IMR-90 (cell line): Measurements from ENCODE around the gene SH3BP2. TPM values are rescaled to one million over a fixed set of nuclear protein-coding genes. Genes with fewer than 3 reads are reported as not detected.

ENCODE experiments used
- ATAC-seq: fragments of 200-7000 bp; cut with Tn5 transposase; 2 replicates; pipeline ENCODE4 v1.9.1; 2020; ENCODE audit warnings: low read depth, mild to moderate bottlenecking, moderate library complexity
- BruUV-seq: library from RNA; stranded (reverse); fragments of 400-500 nt; replicated peaks from 2 replicates; lab custom pipeline; 2021; lab: Mats Ljungman, UMichigan
- CTCF ChIA-PET: fragments of 300-600 bp; formaldehyde crosslinking; extraction: SDS; loops from one replicate; lab custom pipeline; 2021; ENCODE audit warnings: antibody characterized with exemption; lab: Yijun Ruan, JAX
- POLR2A ChIA-PET: fragments of 300-600 bp; sonication (Branson Sonifier 250); formaldehyde crosslinking; loops from one replicate; lab custom pipeline; 2022; ENCODE audit warnings: antibody characterized with exemption; ENCODE audit not compliant: unreplicated experiment; lab: Charles Lee
- DNase-seq: peaks from one replicate; pipeline ENCODE4 v3.0.0; 2013
- H2AFZ ChIP-seq: replicated peaks from 2 replicates; pipeline ENCODE3; 2013; ENCODE audit warnings: low read length, mild to moderate bottlenecking; ENCODE audit not compliant: poor library complexity
- H2AK5ac ChIP-seq: 2 replicates; pipeline ENCODE4 v1.6.1; 2013; ENCODE audit warnings: low read depth, low read length, inconsistent platforms
- H2AK9ac ChIP-seq: replicated peaks from 2 replicates; pipeline ENCODE3; 2013; ENCODE audit warnings: mild to moderate bottlenecking, low read depth, low read length, moderate library complexity; ENCODE audit not compliant: poor library complexity
- H2BK120ac ChIP-seq: 2 replicates; pipeline ENCODE4 v1.6.1; 2013; ENCODE audit warnings: low read depth, low read length, inconsistent platforms
- H2BK15ac ChIP-seq: 3 replicates; pipeline ENCODE4 v1.6.1; 2013; ENCODE audit warnings: low read depth, low read length, inconsistent platforms
- H2BK20ac ChIP-seq: 2 replicates; pipeline ENCODE4 v1.6.1; 2013; ENCODE audit warnings: low read depth, mild to moderate bottlenecking, inconsistent platforms, low read length, moderate library complexity
- H2BK5ac ChIP-seq: 2 replicates; pipeline ENCODE4 v1.6.1; 2013; ENCODE audit warnings: mild to moderate bottlenecking, low read depth, low read length, inconsistent platforms; ENCODE audit not compliant: poor library complexity, severe bottlenecking
- H3K14ac ChIP-seq: replicated peaks from 2 replicates; pipeline ENCODE4 v1.6.1; 2013; ENCODE audit warnings: low read depth, low read length, inconsistent platforms
- H3K18ac ChIP-seq: 2 replicates; pipeline ENCODE4 v1.6.1; 2013; ENCODE audit warnings: low read depth, low read length, control low read depth
- H3K23ac ChIP-seq: 2 replicates; pipeline ENCODE4 v1.6.1; 2013; ENCODE audit warnings: low read depth, low read length, inconsistent platforms
- H3K27ac ChIP-seq: 2 replicates; pipeline ENCODE4 v1.5.1; 2013; ENCODE audit warnings: mild to moderate bottlenecking, control low read depth, low read length; ENCODE audit not compliant: insufficient read depth
- H3K27me3 ChIP-seq: 2 replicates; pipeline ENCODE4 v1.6.1; 2013; ENCODE audit warnings: low read length; ENCODE audit not compliant: control insufficient read depth, insufficient read depth
- H3K36me3 ChIP-seq: 2 replicates; pipeline ENCODE4 v1.6.1; 2013; ENCODE audit warnings: low read length, mixed read lengths; ENCODE audit not compliant: control insufficient read depth, insufficient read depth
- H3K4ac ChIP-seq: 2 replicates; pipeline ENCODE4 v1.6.1; 2013; ENCODE audit warnings: low read depth, low read length, inconsistent platforms
- H3K4me1 ChIP-seq: 2 replicates; pipeline ENCODE4 v1.6.1; 2013; ENCODE audit warnings: low read length, mixed read lengths; ENCODE audit not compliant: control insufficient read depth, insufficient read depth
- H3K4me2 ChIP-seq: 2 replicates; pipeline ENCODE4 v1.6.1; 2013; ENCODE audit warnings: low read depth, mild to moderate bottlenecking, control low read depth, low read length, moderate library complexity
- H3K4me3 ChIP-seq: 2 replicates; pipeline ENCODE4 v1.5.1; 2013; ENCODE audit warnings: low read depth, mild to moderate bottlenecking, control low read depth, low read length, moderate library complexity; ENCODE audit not compliant: insufficient read depth
- H3K56ac ChIP-seq: 2 replicates; pipeline ENCODE4 v1.6.1; 2013; ENCODE audit warnings: low read length, inconsistent platforms; ENCODE audit not compliant: insufficient read depth; ENCODE audit errors: extremely low read depth
- H3K79me1 ChIP-seq, 2 experiments: 2 replicates each; pipeline ENCODE4 v1.6.1; 2013; ENCODE audit warnings: low read length in 2 of 2, inconsistent platforms in 1 of 2, low read depth in 1 of 2
- H3K9ac ChIP-seq: 2 replicates; pipeline ENCODE4 v1.6.1; 2013; ENCODE audit warnings: low read depth, low read length, control low read depth
- H3K9me1 ChIP-seq: 2 replicates; pipeline ENCODE4 v1.6.1; 2013; ENCODE audit warnings: low read length, inconsistent platforms; ENCODE audit not compliant: insufficient read depth
- H3K9me3 ChIP-seq: 2 replicates; pipeline ENCODE4 v1.6.1; 2013; ENCODE audit warnings: low read length; ENCODE audit not compliant: control insufficient read depth, insufficient read depth
- H4K20me1 ChIP-seq: 2 replicates; pipeline ENCODE4 v1.6.1; 2013; ENCODE audit warnings: low read length, inconsistent platforms; ENCODE audit not compliant: insufficient read depth
- H4K5ac ChIP-seq: 2 replicates; pipeline ENCODE4 v1.6.1; 2013; ENCODE audit warnings: mild to moderate bottlenecking, low read depth, low read length, control low read depth
- H4K8ac ChIP-seq, 2 experiments: 2 replicates each; pipeline ENCODE4 v1.6.1; 2013; ENCODE audit warnings: low read depth in 2 of 2, low read length in 2 of 2, control low read depth in 1 of 2, inconsistent platforms in 1 of 2
- H4K91ac ChIP-seq: 2 replicates; pipeline ENCODE4 v1.6.1; 2013; ENCODE audit warnings: low read depth, low read length, inconsistent platforms; ENCODE audit not compliant: insufficient read depth
- MAZ ChIP-seq: IDR thresholded peaks from 2 replicates; pipeline ENCODE4 v1.6.1; 2012; ENCODE audit warnings: low read depth, mild to moderate bottlenecking, low read length, improper control_type of control experiment, moderate library complexity, borderline replicate concordance
- RAD21 ChIP-seq: IDR thresholded peaks from 2 replicates; pipeline ENCODE4 v1.6.1; 2012; ENCODE audit warnings: low read length, improper control_type of control experiment
- SMC3 ChIP-seq: fragments of 150-350 bp; IDR thresholded peaks from 2 replicates; pipeline ENCODE4 v1.6.1; 2016; ENCODE audit warnings: low read depth, mild to moderate bottlenecking, antibody characterized with exemption, low read length, moderate library complexity
- WGBS, 2 experiments: methylation state at CpG; one replicate each; pipeline versions ENCODE4 v1.1.5 to v1.1.7; 2013; ENCODE audit warnings: missing lambda C conversion rate in 2 of 2; ENCODE audit not compliant: insufficient read length in 1 of 2; ENCODE audit errors: extremely low coverage in 2 of 2; 5-methylcytosine and 5-hydroxymethylcytosine counted together
- dilution Hi-C: fragments of 300-500 bp; cut with HindIII; formaldehyde crosslinking; loops from one replicate; pipeline ENCODE4 v1.14.3; 2018; ENCODE audit warnings: low sequenced_read_pairs; ENCODE audit not compliant: unreplicated experiment
- in situ Hi-C: fragments of 300-500 bp; cut with MboI; formaldehyde crosslinking; loops from 3 replicates; pipeline ENCODE4 v1.14.3; 2019; ENCODE audit warnings: low sequenced_read_pairs, inconsistent platforms, mixed read lengths
- intact Hi-C: fragments of 100-400 bp; cut with micrococcal nuclease; formaldehyde crosslinking; loops from 2 replicates; pipeline ENCODE4 v1.10.0; 2022
- polyA plus RNA-seq, 3 experiments: library from polyadenylated mRNA; depleted of rRNA; stranded (reverse); fragments of >200 nt; gene quantifications; 2 replicates each; pipeline ENCODE4 v1.2.3, GENCODE V29; 2012; ENCODE audit warnings: low replicate concordance in 1 of 3
- total RNA-seq: library from RNA; depleted of rRNA; stranded (reverse); fragments of >200 nt; gene quantifications from 2 replicates; pipeline ENCODE4 v1.2.3, GENCODE V29; 2012

SH3BP2 gene
- total and polyA plus RNA-seq, 2 of the 4 experiments (the other 2 are of a cell fraction): 9.0 to 37.2 TPM

- BruUV-seq: no TSS peak
- Histone ChIP-seq H3K56ac (no peak overlapping the region), H2AFZ (no peak overlapping the region), H3K9ac (no peak overlapping the region), H2BK120ac (no peak overlapping the region), H3K14ac (no peak overlapping the region), H3K4me3 (no peak overlapping the region), H3K79me1 (peaks cover 12 to 38% of the 10 kb centered on the region in 2 experiments; a peak in 3 of 4 replicates), H2BK15ac (no peak overlapping the region), H2AK9ac (peak overlapping the region; percentile 72), H4K20me1 (no peaks in the 10 kb centered on the region; the same call in 1 of the 2 replicates), H3K4ac (no peak overlapping the region), H4K5ac (no peak overlapping the region), H3K4me1 (peaks cover 32% of the 10 kb centered on the region), H3K27me3 (no peaks in the 10 kb centered on the region), H3K18ac (no peak overlapping the region), H3K23ac (no peak overlapping the region), H3K27ac (no peak overlapping the region), H4K8ac (no peak overlapping the region; a peak in 1 of 4 replicates), H2AK5ac (no peak overlapping the region; the same call in 1 of the 2 replicates), H3K9me3 (no peaks in the 10 kb centered on the region), H3K4me2 (no peak overlapping the region; the same call in 1 of the 2 replicates), H3K9me1 (peaks cover 16% of the 10 kb centered on the region), H4K91ac (no peak overlapping the region), H2BK20ac (no peak overlapping the region), H3K36me3 (no peaks in the 10 kb centered on the region), H2BK5ac (no peak overlapping the region)
- ChIA-PET POLR2A (no interaction called here), CTCF (no interaction called here)
- intact Hi-C loops: no loop called here
- no peak for DNase-seq
- WGBS, 2 experiments: 73% methylated on average over 5 of the region's 8 CpGs; no CpG with 5 or more reads in 1 of the 2 experiments
- TF ChIP-seq MAZ (no peak), RAD21 (no peak), SMC3 (no peak)
- ATAC-seq: no peak
- dilution Hi-C loops: no loop called here
- in situ Hi-C loops: no loop called here
Observed at GRCh38 chr4:2792396-2792710, 532 bp upstream of the SH3BP2 start.
